Myocyte (in vitro differentiated cells): ENCODE data around the gene SPEF1. TPM values are rescaled to one million over a fixed set of nuclear protein-coding genes. Genes with fewer than 3 reads are reported as not detected.

Experiments used
- DNase-seq: peaks from one replicate; pipeline ENCODE4 v3.0.0-alpha.2; 2012; ENCODE audit warnings: low read depth
- total RNA-seq: library from RNA; depleted of rRNA; stranded (reverse); fragments of >200 nt; gene quantifications from 2 replicates; pipeline ENCODE4 v1.2.3, GENCODE V29; 2014

SPEF1 gene
- total RNA-seq, 1 donor from 2014 or later = 0.11 TPM

DNA sequence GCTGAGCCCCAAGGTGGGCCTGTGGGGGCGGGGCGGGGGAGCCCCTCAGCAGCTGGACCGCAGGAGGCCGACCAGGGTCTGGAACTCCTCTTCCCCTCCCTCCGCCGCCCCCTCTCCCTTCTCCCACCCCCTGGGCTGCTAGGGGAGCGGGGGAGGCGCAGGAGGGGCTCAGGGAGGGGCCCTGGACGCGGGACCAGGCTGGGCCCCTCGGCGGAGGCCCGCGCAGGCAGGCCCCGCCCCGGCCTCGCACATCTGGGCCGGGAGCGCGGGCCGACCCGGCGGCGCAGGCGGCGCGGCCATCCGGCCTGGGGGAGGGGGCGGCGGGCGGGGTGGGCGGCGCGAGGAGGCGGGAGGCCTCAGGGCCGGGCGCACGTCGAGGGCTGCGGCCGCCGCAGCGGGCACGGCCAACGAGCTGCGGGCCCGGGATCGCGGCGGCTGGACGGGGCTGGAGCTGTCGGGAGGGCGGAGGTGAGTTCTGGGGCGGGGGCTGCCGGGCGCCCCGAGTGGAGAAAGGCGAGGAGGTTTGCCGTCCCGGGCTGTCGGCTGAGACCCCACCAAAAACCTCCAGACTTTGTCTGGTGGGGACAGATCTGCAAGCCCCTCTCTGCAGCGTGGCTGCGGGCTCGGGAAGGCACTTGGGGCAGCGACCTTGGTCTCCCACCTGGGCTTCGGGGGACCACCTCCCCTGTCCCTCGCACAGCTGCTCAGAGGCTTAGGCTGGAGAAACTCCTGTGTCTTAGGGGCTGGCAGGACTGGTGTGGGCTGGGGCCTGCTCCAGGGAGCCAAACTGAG, 48.7 kb downstream of the SPEF1 start, which contains the start of gene HSPA12B:
Gene HSPA12B, plus strand, starts transcription at position 359 of the 792 bp plus-strand sequence. CDS start 5,990 bp downstream, outside the sequence.
- no peak for DNase-seq

DNA sequence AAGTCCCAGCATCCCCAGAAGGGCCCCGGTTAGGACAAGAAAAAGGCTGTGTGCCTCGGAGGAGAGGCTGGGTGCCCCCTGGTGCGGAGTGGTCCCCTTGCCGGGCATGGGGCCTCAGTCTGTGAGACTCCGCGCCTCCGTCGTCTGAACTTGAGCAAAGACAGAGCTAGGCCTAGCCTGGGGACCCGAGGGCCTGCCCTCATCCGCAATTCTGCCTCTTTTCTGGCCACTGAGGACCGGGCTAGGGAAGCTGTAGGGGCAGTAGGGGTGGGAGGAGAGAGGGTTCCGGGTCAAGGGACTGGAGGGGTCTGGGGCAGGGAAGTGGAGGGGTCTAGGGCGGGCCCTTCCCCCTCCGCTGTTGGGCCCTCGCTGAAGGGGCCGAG, 49.3 kb downstream of the SPEF1 start:
- DNase-seq = no peak

DNA sequence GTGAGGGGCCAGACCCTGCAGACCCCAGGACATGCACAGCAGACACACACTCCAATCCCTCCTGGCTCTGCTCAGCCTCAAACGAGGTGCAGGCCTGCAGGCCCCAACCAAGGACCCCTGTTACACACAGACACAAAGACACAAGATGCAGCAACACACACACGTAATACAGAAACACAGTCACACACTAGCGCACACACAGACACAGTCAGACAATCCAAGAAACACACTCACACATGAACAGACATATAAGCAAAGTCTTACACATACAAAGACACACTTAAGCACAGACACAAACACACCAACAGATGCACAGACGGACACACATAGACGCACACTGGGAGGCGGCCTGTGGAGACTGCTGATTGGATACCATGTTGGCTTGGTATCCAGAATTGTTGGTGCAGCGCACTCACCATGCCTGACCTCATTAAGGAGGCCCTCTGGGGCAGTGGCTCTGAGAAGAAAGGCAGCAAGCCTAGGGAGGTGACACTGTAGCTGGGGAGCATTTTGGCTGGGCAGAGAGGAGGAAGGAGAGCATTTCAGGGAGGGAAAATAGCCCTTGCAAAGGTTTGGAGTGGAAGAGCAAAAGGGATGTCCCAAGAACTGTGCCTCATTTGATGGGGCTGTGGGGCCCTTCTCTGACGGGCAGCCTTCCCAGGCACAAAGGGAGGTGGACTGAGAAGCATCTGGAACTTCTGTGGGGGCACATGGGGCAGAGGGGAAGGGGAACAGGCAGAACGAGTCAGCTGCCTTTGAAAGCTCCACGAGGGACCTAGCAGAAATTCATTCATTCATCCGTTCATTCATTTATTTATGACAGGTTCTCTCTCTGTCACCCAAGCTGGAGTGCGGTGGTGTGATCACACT, 50.2 kb downstream of the SPEF1 start:
- no peak for DNase-seq

- no peak for DNase-seq
Measured at GRCh38 chr20:3729811-3730540, 51.3 kb downstream of the SPEF1 start.

GRCh38 chr20:3729378-3729777, 51.9 kb downstream of the SPEF1 start:
- no peak for DNase-seq

DNA sequence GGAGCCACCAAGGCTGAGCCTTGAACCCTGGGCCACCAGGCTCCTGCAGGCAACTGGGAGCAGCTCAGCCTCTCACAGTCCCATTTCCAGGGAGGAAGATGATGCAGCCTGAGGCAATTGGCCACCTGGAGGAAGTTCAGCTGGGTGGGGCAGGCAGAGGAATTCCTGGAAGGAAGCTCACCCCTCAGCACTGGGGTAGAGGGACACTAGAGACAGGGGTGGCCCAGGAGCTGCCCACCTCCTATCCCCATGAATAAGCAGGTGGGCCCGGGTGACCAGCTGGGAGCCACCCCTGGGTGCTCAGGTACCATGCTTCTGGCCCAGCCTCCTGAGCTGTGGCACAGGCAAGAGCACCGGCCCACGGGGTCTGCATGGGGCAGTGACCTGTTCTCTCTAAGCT, 52.4 kb downstream of the SPEF1 start:
- DNase-seq = no peak

DNA sequence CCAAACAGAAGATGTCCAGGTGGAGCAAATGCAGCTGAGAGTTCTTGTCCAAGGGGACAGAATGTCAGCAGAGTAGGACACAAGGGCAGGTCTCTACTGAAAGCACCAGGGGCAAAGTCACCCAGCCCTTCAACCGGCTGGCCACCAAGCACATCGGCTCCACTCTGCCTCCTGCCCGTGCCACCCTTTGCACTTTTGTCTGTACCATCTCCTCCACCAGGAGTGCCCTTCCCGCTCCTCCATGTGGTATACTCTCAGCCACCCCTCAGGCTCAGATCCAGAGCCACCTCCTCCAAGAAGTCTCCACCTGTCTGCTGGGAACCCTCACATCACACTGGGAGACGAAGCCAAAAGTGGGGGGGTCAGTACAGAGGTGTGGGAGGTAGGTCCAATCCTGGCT, 52.9 kb downstream of the SPEF1 start:
- DNase-seq = no peak

Other genes with a start within 250 kb of the SPEF1 start
- gene GFRA4, start 118.0 kb downstream of the SPEF1 start, total RNA-seq = not detected in 2 replicates
- gene ADAM33, start 99.4 kb downstream of the SPEF1 start, total RNA-seq = 0.62 and 0.72 TPM in 2 replicates
- gene SIGLEC1, start 68.8 kb downstream of the SPEF1 start, total RNA-seq = 0.53 and 1.3 TPM in 2 replicates
- gene HSPA12B, start 48.8 kb downstream of the SPEF1 start, total RNA-seq = not detected in 2 replicates
- 40.8 and 42.4 TPM in 2 replicates for gene ADISSP, start 13.7 kb downstream of the SPEF1 start, total RNA-seq
- gene CENPB, start 5.3 kb upstream of the SPEF1 start, total RNA-seq = 86.0 and 88.2 TPM in 2 replicates
- 127 and 211 TPM in 2 replicates for gene CDC25B, start 14.9 kb upstream of the SPEF1 start, total RNA-seq
- 23.8 and 24.6 TPM in 2 replicates for gene AP5S1, start 39.1 kb upstream of the SPEF1 start, total RNA-seq
- gene MAVS, start 65.4 kb upstream of the SPEF1 start, total RNA-seq = 21.3 and 26.7 TPM in 2 replicates
- gene PANK2, start 107.9 kb upstream of the SPEF1 start, total RNA-seq = 31.6 and 37.7 TPM in 2 replicates
- gene RNF24, start 234.1 kb upstream of the SPEF1 start, total RNA-seq = 15.4 and 18.6 TPM in 2 replicates